Measurements from ENCODE around the gene TMEM273. TPM values are rescaled to one million over a fixed set of nuclear protein-coding genes. Genes with fewer than 3 reads are reported as not detected.

Gene TMEM273
- total RNA-seq, 4 donors from 2014 or later = 2.7 to 16.2 (median 10.2) TPM

DNA sequence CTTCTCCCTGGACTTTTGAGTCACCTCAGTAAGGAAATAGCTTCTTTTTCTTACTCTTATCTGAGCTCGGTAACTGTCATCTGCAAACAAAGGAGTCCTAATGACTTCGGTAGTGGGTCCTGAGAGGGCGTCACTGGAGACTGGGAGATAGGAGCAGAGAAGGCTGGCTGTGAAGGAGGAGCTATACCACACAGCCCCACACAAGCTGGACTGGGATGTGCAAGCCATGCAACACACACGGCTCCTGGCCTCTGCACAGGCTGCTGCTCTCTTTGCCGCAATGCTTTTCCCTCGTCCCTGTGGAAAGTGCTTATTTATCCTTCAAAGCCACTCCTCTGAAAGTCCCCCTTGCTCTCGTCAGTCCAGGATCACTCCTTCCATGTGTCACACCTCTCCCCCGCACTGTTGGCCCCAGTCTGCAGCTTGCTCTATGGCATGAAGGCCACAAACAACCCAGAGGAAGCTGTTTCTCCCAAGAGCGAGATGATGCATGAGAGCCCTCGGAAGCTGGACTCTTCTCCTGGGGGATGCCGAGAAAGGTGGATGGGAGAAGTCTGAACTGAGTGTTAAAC is 14.9 kb downstream of the TMEM273 start:
- H3K27me3 ChIP-seq = no peaks in the 10 kb centered on the region
- H3K9me3 ChIP-seq = no peaks in the 10 kb centered on the region
- no peak overlapping the region for H3K4me3 ChIP-seq
- no peak overlapping the region for H3K27ac ChIP-seq
- H3K36me3 ChIP-seq = no peaks in the 10 kb centered on the region
- no peak for TF ChIP-seq POLR2A (IDR thresholded peaks at IDR 0.05)
- TF ChIP-seq, protein P1, sequence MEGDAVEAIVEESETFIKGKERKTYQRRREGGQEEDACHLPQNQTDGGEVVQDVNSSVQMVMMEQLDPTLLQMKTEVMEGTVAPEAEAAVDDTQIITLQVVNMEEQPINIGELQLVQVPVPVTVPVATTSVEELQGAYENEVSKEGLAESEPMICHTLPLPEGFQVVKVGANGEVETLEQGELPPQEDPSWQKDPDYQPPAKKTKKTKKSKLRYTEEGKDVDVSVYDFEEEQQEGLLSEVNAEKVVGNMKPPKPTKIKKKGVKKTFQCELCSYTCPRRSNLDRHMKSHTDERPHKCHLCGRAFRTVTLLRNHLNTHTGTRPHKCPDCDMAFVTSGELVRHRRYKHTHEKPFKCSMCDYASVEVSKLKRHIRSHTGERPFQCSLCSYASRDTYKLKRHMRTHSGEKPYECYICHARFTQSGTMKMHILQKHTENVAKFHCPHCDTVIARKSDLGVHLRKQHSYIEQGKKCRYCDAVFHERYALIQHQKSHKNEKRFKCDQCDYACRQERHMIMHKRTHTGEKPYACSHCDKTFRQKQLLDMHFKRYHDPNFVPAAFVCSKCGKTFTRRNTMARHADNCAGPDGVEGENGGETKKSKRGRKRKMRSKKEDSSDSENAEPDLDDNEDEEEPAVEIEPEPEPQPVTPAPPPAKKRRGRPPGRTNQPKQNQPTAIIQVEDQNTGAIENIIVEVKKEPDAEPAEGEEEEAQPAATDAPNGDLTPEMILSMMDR (IDR thresholded peaks at IDR 0.05) = no peak
- no peak for DNase-seq
- H3K4me1 ChIP-seq = peaks cover 0 to 36% (median 13%) of the 10 kb centered on the region in 4 donors

DNA sequence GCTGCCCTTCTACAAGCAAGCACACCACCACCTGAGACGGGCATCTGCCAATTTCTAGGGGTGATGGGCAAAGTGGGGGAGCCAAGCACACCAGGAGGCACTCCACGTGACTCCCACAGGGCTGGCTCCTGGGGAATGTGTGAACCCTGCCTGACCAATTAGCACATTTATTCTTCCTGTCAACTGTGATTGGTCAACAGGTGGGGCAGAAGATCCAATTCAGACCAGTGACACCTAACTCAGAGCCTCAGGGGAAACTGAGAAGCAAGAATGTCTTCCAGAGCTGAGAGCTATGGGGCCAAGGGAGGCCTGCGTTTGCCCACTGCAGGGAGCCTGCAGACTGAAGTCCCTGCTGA is 15.4 kb downstream of the TMEM273 start:
- peaks cover 0 to 33% (median 12%) of the 10 kb centered on the region in 4 donors for H3K4me1 ChIP-seq
- no peaks in the 10 kb centered on the region for H3K36me3 ChIP-seq
- TF ChIP-seq, protein P1 (IDR thresholded peaks at IDR 0.05) = no peak
- TF ChIP-seq POLR2A (IDR thresholded peaks at IDR 0.05) = no peak
- H3K4me3 ChIP-seq = no peak overlapping the region
- H3K27ac ChIP-seq = peak overlapping the region in 1 of 4 donors; percentile 42
- DNase-seq = no peak
- no peaks in the 10 kb centered on the region for H3K9me3 ChIP-seq
- no peaks in the 10 kb centered on the region for H3K27me3 ChIP-seq

DNA sequence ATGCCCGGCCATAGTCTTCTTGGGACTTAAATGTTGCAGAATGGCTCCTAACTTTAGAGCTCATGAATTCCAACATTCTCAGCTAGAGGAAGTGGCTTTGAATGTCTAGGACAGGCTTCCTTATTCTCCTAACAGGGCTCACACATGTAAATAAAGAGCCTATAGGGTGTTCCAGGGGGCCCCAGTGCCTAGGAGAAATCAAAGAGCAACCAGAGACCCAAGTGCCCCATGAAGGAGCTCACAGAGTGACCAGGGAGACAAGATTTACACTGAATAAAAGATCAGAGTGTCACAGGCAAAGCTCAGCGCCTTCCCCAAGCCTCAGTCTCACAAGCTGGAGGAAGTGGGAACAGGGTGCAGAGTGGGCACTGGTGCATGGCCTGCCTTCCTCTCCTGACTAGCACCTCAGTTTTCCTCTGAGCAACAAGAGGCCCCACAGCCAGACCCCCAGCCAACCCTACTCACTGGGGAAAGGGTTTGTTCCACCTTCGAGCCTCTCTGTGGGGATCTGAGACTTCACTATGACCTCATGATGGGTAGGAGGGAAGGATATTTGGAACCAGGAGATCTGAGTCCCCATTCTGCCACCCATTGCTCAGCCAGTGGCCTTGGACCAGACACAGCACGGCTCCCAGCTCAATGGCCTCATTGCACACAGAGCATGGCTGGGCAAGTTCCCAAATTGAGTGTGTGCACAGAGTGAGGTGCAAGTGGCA is 16.0 kb downstream of the TMEM273 start:
- no peaks in the 10 kb centered on the region for H3K36me3 ChIP-seq
- H3K4me3 ChIP-seq = no peak overlapping the region
- no peaks in the 10 kb centered on the region for H3K27me3 ChIP-seq

DNA sequence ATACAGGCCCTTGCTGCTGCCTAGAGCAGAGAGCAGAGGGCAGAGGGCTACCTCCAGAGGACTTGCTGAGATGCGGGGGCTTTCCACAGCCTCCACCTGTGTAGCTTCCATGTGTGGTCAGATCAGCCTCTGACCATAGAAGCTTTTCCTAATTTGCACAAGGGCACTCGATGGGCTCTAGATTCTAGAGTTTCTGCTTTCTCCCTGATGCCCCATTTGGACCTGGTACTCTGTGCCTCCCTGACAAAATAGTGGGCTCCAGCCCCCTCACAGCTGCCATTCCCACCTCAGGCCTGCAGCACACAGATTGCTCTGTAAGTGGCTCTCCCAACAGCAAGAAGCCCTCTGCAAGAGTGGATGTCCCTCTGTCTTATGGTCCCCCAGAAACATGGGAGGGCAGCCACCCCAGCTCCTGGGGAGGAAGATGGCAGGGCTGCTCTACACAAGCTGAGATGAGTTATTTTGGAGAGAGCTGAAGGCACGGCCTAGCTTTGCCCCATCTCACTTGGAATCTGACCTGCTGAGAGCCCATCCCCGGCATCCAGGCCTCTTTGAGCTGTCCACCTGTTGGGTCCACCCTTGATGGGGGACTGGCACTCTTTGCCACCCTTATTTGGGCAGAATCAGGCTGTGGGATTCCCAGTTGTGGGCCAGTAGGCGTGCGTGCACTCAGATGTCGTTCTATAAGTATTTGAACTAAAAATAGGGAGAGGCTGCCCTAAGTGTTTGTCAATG is 16.7 kb downstream of the TMEM273 start:
- Histone ChIP-seq H3K9me3 (no peaks in the 10 kb centered on the region), H3K4me3 (no peak overlapping the region), H3K27ac (peak overlapping the region in 1 of 4 donors; percentile 1), H3K27me3 (no peaks in the 10 kb centered on the region), H3K4me1 (peaks cover 0 to 23% (median under 1%) of the 10 kb centered on the region in 4 donors), H3K36me3 (no peaks in the 10 kb centered on the region)
- no peak for DNase-seq
- no peak for TF ChIP-seq POLR2A (IDR thresholded peaks at IDR 0.05)
- TF ChIP-seq, protein P1 (IDR thresholded peaks at IDR 0.05) = no peak

More for the DNA sequence above, 16.0 kb downstream of the TMEM273 start:
- Histone ChIP-seq H3K4me1 (peaks cover 0 to 30% (median 7%) of the 10 kb centered on the region in 4 donors), H3K9me3 (no peaks in the 10 kb centered on the region), H3K27ac (peak overlapping the region in 1 of 4 donors; percentile 42)
- peak in 1 of 3 donors; percentile 55 for DNase-seq
- TF ChIP-seq, protein P1 (IDR thresholded peaks at IDR 0.05) = no peak
- TF ChIP-seq POLR2A (IDR thresholded peaks at IDR 0.05) = no peak

DNA sequence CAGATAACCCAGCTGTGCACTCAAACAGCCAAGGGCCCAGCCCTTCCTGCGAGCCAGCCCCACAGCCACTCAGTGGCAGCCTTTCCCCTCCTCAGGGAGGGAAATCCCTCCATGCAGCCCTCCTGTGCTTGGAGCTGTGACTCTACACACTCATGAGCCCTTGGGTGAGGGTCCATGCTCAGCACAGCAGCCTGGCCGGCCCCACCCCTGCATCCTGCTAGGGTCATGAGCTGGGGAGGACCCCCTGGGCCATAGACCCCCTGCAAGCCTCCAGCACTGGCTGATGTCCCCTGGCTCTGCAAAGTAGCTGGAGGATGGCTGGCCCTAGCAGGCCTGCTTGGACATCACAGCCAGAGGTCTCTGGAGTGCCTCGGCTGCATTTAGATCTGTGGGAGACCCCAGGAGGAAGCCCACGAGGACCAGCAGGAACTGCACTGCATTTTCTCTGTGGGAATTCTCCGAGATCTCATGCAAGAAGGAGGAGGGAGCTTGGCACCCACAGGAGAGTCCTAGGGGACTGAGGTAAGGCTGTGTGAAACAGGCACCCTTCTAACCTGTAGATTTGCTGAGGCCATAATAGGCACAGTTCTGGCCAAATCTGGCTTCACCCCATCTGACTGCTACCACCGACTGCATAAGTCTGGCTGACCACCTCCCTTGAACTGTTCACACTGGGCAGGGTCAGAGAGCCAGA is 17.4 kb downstream of the TMEM273 start:
- Histone ChIP-seq H3K9me3 (no peaks in the 10 kb centered on the region), H3K27me3 (no peaks in the 10 kb centered on the region), H3K36me3 (no peaks in the 10 kb centered on the region), H3K4me1 (peaks cover 0 to 23% (median 0%) of the 10 kb centered on the region in 4 donors), H3K27ac (peak overlapping the region in 1 of 4 donors; percentile 1), H3K4me3 (no peak overlapping the region)
- DNase-seq = no peak
- no peak for TF ChIP-seq POLR2A (IDR thresholded peaks at IDR 0.05)
- TF ChIP-seq, protein P1 (IDR thresholded peaks at IDR 0.05) = no peak
